Body of pancreas (tissue), 4 donors: ENCODE data around the gene PGS1.

Source experiments
- POLR2A ChIP-seq, 3 donors: fragments of 450-650 bp; IDR thresholded peaks; one replicate each; pipeline ENCODE4 v1.6.1; 2016; ENCODE audit warnings: antibody characterized with exemption in 3 of 3, mild to moderate bottlenecking in 2 of 3
- TF ChIP-seq, protein P1 (sequence below), 7 experiments: fragments of 450-650 bp in 4 of 7; fragments of 200-600 bp in 3 of 7; sonication (generic) in 3 of 7; IDR thresholded peaks; one replicate each; pipeline ENCODE4 v1.5.1; 2016 to 2019; ENCODE audit warnings: antibody characterized with exemption in 7 of 7

DNA sequence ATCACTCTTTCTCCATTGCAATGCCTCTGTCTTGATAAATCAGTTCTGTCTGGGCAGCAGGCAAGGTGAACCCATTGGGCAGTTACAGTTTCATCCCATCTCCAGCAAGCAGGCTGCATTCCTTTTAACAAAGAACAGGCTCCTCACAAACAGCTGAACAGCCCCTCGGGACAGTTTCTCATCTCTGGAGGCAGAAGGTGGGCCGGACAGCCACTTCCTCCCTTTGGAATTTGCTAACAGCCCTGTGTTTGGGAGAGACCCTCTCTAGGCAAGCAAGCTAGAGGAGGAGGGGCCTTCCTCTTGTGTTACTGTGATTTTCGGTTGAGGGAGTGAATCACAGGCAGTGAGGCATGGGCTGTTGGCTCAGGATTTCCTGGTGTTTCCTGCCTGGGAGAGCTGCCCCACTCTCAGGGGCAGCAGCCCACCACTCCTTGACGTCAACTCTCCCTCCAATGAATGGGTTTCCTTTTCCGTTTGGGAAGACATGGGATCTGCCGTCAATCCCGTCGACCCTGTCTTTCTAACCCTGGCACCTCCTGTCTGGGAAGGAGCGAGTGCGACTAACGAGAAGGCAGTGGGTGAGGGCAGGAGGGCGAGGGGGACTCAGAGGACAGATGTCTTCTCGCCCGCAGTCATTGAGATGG, 3.7 kb upstream of the PGS1 start:
- TF ChIP-seq, protein P1, sequence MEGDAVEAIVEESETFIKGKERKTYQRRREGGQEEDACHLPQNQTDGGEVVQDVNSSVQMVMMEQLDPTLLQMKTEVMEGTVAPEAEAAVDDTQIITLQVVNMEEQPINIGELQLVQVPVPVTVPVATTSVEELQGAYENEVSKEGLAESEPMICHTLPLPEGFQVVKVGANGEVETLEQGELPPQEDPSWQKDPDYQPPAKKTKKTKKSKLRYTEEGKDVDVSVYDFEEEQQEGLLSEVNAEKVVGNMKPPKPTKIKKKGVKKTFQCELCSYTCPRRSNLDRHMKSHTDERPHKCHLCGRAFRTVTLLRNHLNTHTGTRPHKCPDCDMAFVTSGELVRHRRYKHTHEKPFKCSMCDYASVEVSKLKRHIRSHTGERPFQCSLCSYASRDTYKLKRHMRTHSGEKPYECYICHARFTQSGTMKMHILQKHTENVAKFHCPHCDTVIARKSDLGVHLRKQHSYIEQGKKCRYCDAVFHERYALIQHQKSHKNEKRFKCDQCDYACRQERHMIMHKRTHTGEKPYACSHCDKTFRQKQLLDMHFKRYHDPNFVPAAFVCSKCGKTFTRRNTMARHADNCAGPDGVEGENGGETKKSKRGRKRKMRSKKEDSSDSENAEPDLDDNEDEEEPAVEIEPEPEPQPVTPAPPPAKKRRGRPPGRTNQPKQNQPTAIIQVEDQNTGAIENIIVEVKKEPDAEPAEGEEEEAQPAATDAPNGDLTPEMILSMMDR (IDR thresholded peaks at IDR 0.05), result no peak
- TF ChIP-seq POLR2A (IDR thresholded peaks at IDR 0.05), result no peak
